Neuronal stem cell (in vitro differentiated cells): ENCODE results near the gene PROSER2.
"Not testable (repeated sequence)": the region's sequence is repeated elsewhere in the genome, so short reads cannot be mapped to it uniquely, and the experiment has no call there.

ENCODE experiments used
- DNase-seq: peaks from one replicate; pipeline ENCODE4 v3.0.0-alpha.2; 2013; ENCODE audit warnings: low spot score
- H2AFZ ChIP-seq: one replicate; pipeline ENCODE4 v1.6.1; 2013; ENCODE audit warnings: mild to moderate bottlenecking, low read length, inconsistent platforms
- H2AK5ac ChIP-seq: 2 replicates; pipeline ENCODE4 v1.6.1; 2013; ENCODE audit warnings: low read depth, mild to moderate bottlenecking, inconsistent platforms, low read length, moderate library complexity, mixed read lengths
- H2BK120ac ChIP-seq: 2 replicates; pipeline ENCODE4 v1.6.1; 2013; ENCODE audit warnings: low read depth, mild to moderate bottlenecking, inconsistent platforms, low read length, moderate library complexity, mixed read lengths
- H2BK12ac ChIP-seq: one replicate; pipeline ENCODE4 v1.6.1; 2013; ENCODE audit warnings: low read length, inconsistent platforms
- H2BK15ac ChIP-seq: 2 replicates; pipeline ENCODE4 v1.6.1; 2013; ENCODE audit warnings: mild to moderate bottlenecking, low read length, inconsistent platforms, mixed read lengths
- H2BK5ac ChIP-seq: one replicate; pipeline ENCODE4 v1.6.1; 2013; ENCODE audit warnings: inconsistent platforms, mild to moderate bottlenecking, low read length, moderate library complexity
- H3K14ac ChIP-seq: one replicate; pipeline ENCODE4 v1.6.1; 2013; ENCODE audit warnings: low read length, inconsistent platforms
- H3K18ac ChIP-seq: 2 replicates; pipeline ENCODE4 v1.6.1; 2013; ENCODE audit warnings: low read length, inconsistent platforms
- H3K23ac ChIP-seq: 2 replicates; pipeline ENCODE4 v1.6.1; 2013; ENCODE audit warnings: low read depth, mild to moderate bottlenecking, mixed read lengths, low read length, inconsistent platforms; ENCODE audit not compliant: poor library complexity
- H3K27ac ChIP-seq: replicated peaks from 3 replicates; pipeline ENCODE4 v1.5.1; 2013; ENCODE audit warnings: low read length, inconsistent platforms
- H3K27me3 ChIP-seq, 3 experiments: 2 replicates each; pipeline ENCODE4 v1.6.1; 2013; ENCODE audit warnings: low read length in 3 of 3, mild to moderate bottlenecking in 2 of 3, inconsistent platforms in 1 of 3, low read depth in 1 of 3, mixed read lengths in 1 of 3, moderate library complexity in 1 of 3; ENCODE audit not compliant: control insufficient read depth in 3 of 3, insufficient read depth in 3 of 3
- H3K36me3 ChIP-seq, 2 donors: replicated peaks in 1 of 2; 2 replicates each; pipeline ENCODE4 v1.6.1; 2013; ENCODE audit warnings: low read length in 2 of 2; ENCODE audit not compliant: control insufficient read depth in 2 of 2, insufficient read depth in 2 of 2
- H3K4ac ChIP-seq: 2 replicates; pipeline ENCODE4 v1.6.1; 2013; ENCODE audit warnings: inconsistent platforms, mild to moderate bottlenecking, low read length, moderate library complexity
- H3K4me1 ChIP-seq, 2 donors: 1 replicate in 1 of 2; 2 replicates in 1 of 2; pipeline ENCODE4 v1.6.1; 2013; ENCODE audit warnings: low read length in 2 of 2, low read depth in 1 of 2; ENCODE audit not compliant: control insufficient read depth in 2 of 2, insufficient read depth in 1 of 2
- H3K4me2 ChIP-seq: one replicate; pipeline ENCODE4 v1.6.1; 2013; ENCODE audit warnings: mild to moderate bottlenecking, low read length, inconsistent platforms; ENCODE audit not compliant: insufficient read depth, poor library complexity, severe bottlenecking
- H3K4me3 ChIP-seq, 2 donors: 2 replicates each; pipeline ENCODE4 v1.5.1; 2013; ENCODE audit warnings: low read length in 2 of 2, mild to moderate bottlenecking in 2 of 2, inconsistent platforms in 1 of 2, moderate library complexity in 1 of 2
- H3K79me1 ChIP-seq: one replicate; pipeline ENCODE4 v1.6.1; 2013; ENCODE audit warnings: low read depth, mild to moderate bottlenecking, inconsistent platforms, low read length, moderate library complexity
- H3K9ac ChIP-seq: one replicate; pipeline ENCODE4 v1.6.1; 2013; ENCODE audit warnings: mild to moderate bottlenecking, low read depth, low read length, inconsistent platforms; ENCODE audit not compliant: poor library complexity
- H3K9me3 ChIP-seq, 2 donors: replicated peaks in 1 of 2; 2 replicates each; pipeline versions ENCODE3 to v1.6.1; 2013; ENCODE audit warnings: low read length in 2 of 2, mild to moderate bottlenecking in 2 of 2, inconsistent platforms in 1 of 2, low read depth in 1 of 2, mixed read lengths in 1 of 2, moderate library complexity in 1 of 2; ENCODE audit not compliant: control insufficient read depth in 2 of 2, insufficient read depth in 1 of 2
- H4K8ac ChIP-seq: one replicate; pipeline ENCODE4 v1.6.1; 2013; ENCODE audit warnings: low read depth, mild to moderate bottlenecking, inconsistent platforms, low read length, moderate library complexity
- H4K91ac ChIP-seq: one replicate; pipeline ENCODE4 v1.6.1; 2013; ENCODE audit warnings: low read length, low read depth, mild to moderate bottlenecking, inconsistent platforms; ENCODE audit not compliant: poor library complexity
- WGBS, 2 donors: extraction: QIAGEN DNeasy Blood & Tissue Kit; methylation state at CpG; one replicate each; pipeline ENCODE4 v1.1.7; 2013; ENCODE audit warnings: missing lambda C conversion rate in 2 of 2, mixed read lengths in 1 of 2; ENCODE audit not compliant: insufficient read length in 2 of 2, insufficient replicate concordance in 1 of 2; ENCODE audit errors: extremely low coverage in 2 of 2; 5-methylcytosine and 5-hydroxymethylcytosine counted together

PROSER2 gene

DNA sequence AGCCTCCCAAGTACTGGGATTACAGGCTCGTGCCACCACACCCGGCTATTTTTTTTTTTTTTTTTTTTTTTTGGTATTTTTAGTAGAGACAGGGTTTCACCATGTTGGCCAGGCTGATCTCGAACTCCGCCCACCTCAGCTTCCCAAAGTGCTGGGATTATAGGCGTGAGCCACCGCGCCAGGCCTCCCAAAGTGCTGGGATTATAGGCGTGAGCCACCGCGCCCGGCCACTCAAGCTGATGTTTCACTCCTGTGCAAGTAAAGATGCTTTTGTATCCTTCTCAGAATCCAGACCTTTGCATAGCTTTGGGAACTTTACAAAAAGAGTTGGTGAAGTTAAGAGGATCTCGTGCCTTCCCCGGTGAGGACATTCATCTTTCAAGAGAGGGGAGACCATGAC, 29.5 kb downstream of the PROSER2 start:
- H3K4me3 ChIP-seq, H4K8ac ChIP-seq, H2BK5ac ChIP-seq, H3K4me1 ChIP-seq, H3K36me3 ChIP-seq, H2BK12ac ChIP-seq, H3K27ac ChIP-seq, H2AK5ac ChIP-seq, H3K79me1 ChIP-seq, H2BK15ac ChIP-seq, H3K23ac ChIP-seq, H3K18ac ChIP-seq, H2BK120ac ChIP-seq, H2AFZ ChIP-seq, H3K14ac ChIP-seq, H3K4me2 ChIP-seq, H3K9ac ChIP-seq, H3K4ac ChIP-seq, H3K27me3 ChIP-seq, DNase-seq, H4K91ac ChIP-seq, H3K9me3 ChIP-seq: not testable (repeated sequence)
- WGBS, 2 donors = no CpG with 5 or more reads among the region's 13 CpGs

DNA sequence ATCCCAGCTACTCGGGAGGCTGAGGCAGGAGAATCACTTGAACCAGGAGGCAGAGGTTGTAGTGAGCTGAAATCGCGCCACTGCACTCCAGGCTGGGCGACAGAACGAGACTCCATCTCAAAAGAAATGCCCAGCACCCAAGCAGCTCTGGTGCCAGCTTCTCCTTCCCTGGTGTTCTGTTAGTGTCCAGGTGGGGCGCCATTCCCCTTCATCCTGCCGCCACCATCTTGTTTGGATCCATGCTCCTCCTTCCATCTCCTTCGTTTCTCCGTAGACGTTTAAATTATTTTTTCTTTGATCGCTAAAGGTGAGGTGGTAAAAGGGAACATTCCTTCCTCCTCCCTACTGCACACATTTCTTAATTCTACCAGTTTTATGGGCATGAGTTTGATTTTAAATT, 30.3 kb downstream of the PROSER2 start:
- H2BK12ac ChIP-seq = no peak overlapping the region
- no peaks in the 10 kb centered on the region for H3K36me3 ChIP-seq
- no peak overlapping the region for H3K27ac ChIP-seq
- H3K4me2 ChIP-seq = no peak overlapping the region
- H4K91ac ChIP-seq = no peak overlapping the region
- H3K23ac ChIP-seq = no peak overlapping the region
- no peak overlapping the region for H4K8ac ChIP-seq
- no peaks in the 10 kb centered on the region for H3K27me3 ChIP-seq
- H3K79me1 ChIP-seq = no peaks in the 10 kb centered on the region
- no peak overlapping the region for H2AFZ ChIP-seq
- H3K4me3 ChIP-seq = no peak overlapping the region
- no peak overlapping the region for H3K4ac ChIP-seq
- H2BK15ac ChIP-seq = no peak overlapping the region
- no peak overlapping the region for H2AK5ac ChIP-seq
- no peak overlapping the region for H3K9ac ChIP-seq
- H3K14ac ChIP-seq = no peak overlapping the region
- no CpG with 5 or more reads among the region's 11 CpGs for WGBS, 2 donors
- H3K9me3 ChIP-seq = no peaks in the 10 kb centered on the region
- no peak overlapping the region for H3K18ac ChIP-seq
- H2BK5ac ChIP-seq = no peak overlapping the region
- no peaks in the 10 kb centered on the region for H3K4me1 ChIP-seq
- DNase-seq = no peak
- no peak overlapping the region for H2BK120ac ChIP-seq

DNA sequence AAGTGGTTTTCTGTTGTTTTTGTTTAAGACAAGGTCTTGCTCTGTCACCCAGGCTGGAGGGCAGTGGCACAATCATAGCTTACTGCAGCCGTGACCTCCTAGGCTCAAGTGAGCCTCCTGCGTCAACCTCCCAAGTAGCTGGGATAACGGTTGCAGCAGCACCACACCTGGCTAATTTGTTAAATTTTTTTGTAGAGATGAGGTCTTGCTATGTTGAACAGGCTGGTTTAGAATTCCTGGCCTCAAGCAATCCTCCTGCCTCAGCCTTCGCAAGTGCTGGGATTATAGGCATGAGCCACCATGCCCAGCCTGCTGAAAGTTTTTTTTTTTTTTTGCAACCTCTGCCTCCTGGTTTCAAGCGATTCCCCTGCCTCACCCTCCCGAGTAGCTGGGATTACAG, 31.1 kb downstream of the PROSER2 start:
- Histone ChIP-seq H3K14ac (no peak overlapping the region), H2AFZ (no peak overlapping the region), H3K9ac (no peak overlapping the region), H3K4me2 (no peak overlapping the region), H3K9me3 (no peaks in the 10 kb centered on the region), H2BK15ac (no peak overlapping the region), H3K36me3 (no peaks in the 10 kb centered on the region), H3K4ac (no peak overlapping the region), H3K4me1 (no peaks in the 10 kb centered on the region), H3K4me3 (no peak overlapping the region), H3K18ac (no peak overlapping the region), H2BK12ac (no peak overlapping the region), H3K27me3 (no peaks in the 10 kb centered on the region), H3K27ac (no peak overlapping the region), H2BK5ac (no peak overlapping the region), H2BK120ac (no peak overlapping the region), H3K23ac (no peak overlapping the region), H3K79me1 (no peaks in the 10 kb centered on the region), H4K91ac (no peak overlapping the region), H2AK5ac (no peak overlapping the region), H4K8ac (no peak overlapping the region)
- no CpG with 5 or more reads among the region's 6 CpGs for WGBS, 2 donors
- no peak for DNase-seq

DNA sequence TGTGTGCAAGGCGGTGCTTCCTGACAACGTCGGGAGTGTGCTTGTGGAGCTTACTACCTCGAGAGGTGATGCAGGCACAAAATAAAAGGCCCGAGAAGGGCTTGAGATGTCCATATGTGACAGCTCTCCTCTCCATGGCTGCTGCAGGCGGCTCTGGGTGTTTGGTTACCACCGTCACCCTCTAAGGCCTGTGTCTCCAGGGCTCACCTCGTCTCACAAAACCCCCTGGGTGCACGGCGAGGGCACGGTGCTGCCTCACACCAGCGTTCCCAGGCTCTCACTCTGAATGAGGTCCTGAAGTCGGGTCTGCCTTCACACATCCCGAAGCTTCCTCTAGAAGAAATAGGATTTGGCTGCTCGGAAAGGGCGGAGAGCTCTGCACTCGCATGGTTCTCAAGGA, 32.9 kb downstream of the PROSER2 start:
- Histone ChIP-seq H3K23ac (no peak overlapping the region), H2BK15ac (no peak overlapping the region), H3K27me3 (no peaks in the 10 kb centered on the region), H4K8ac (no peak overlapping the region), H3K9ac (no peak overlapping the region), H3K4ac (no peak overlapping the region), H2BK120ac (no peak overlapping the region), H3K36me3 (no peaks in the 10 kb centered on the region), H3K14ac (no peak overlapping the region), H2BK12ac (no peak overlapping the region), H3K9me3 (no peaks in the 10 kb centered on the region), H2AK5ac (no peak overlapping the region), H2AFZ (no peak overlapping the region), H3K18ac (no peak overlapping the region), H4K91ac (no peak overlapping the region), H3K4me2 (no peak overlapping the region), H2BK5ac (no peak overlapping the region), H3K4me3 (no peak overlapping the region), H3K4me1 (peaks cover 0 to 1% of the 10 kb centered on the region in 2 donors), H3K79me1 (no peaks in the 10 kb centered on the region), H3K27ac (no peak overlapping the region)
- WGBS, 2 donors = no CpG with 5 or more reads among the region's 17 CpGs
- no peak for DNase-seq
